Measurements from ENCODE around the gene RBL2.
"Not testable (repeated sequence)": the region's sequence is repeated elsewhere in the genome, so short reads cannot be mapped to it uniquely, and the experiment has no call there.

RBL2 gene

GRCh38 chr16:53523126-53523804, 89.0 kb downstream of the RBL2 start:
- H3K36me3 ChIP-seq (ENCODE audit: insufficient read depth, low read length): no peaks in the 10 kb centered on the region
- H3K4me2 ChIP-seq (ENCODE audit: low read length): no peak overlapping the region
- H3K9me3 ChIP-seq (replicated peaks; ENCODE audit: low read length): no peaks in the 10 kb centered on the region
- no peak overlapping the region for H3K9ac ChIP-seq (ENCODE audit: low read depth, low read length)
- peaks cover 10% of the 10 kb centered on the region for H3K27me3 ChIP-seq (ENCODE audit: control insufficient read depth, insufficient read depth, low read length)
- no peak overlapping the region for H3K4me3 ChIP-seq (ENCODE audit: low read length)
- no peaks in the 10 kb centered on the region for H3K4me1 ChIP-seq (ENCODE audit: control insufficient read depth, insufficient read depth, low read length)

- Histone ChIP-seq H3K4me3 (ENCODE audit: low read length) (no peak overlapping the region), H3K36me3 (ENCODE audit: insufficient read depth, low read length) (no peaks in the 10 kb centered on the region), H3K4me1 (ENCODE audit: control insufficient read depth, insufficient read depth, low read length) (no peaks in the 10 kb centered on the region), H3K9me3 (replicated peaks; ENCODE audit: low read length) (no peaks in the 10 kb centered on the region), H3K9ac (ENCODE audit: low read depth, low read length) (no peak overlapping the region), H3K4me2 (ENCODE audit: low read length) (no peak overlapping the region), H3K27me3 (ENCODE audit: control insufficient read depth, insufficient read depth, low read length) (peaks cover 8% of the 10 kb centered on the region)
These were observed 89.8 kb downstream of the RBL2 start for GRCh38 chr16:53523971-53524548.

GRCh38 chr16:53528797-53529196, 94.5 kb downstream of the RBL2 start:
- Histone ChIP-seq H3K9ac (ENCODE audit: low read depth, low read length) (no peak overlapping the region), H3K4me2 (ENCODE audit: low read length) (no peak overlapping the region), H3K27me3 (ENCODE audit: control insufficient read depth, insufficient read depth, low read length) (no peaks in the 10 kb centered on the region), H3K4me1 (ENCODE audit: control insufficient read depth, insufficient read depth, low read length) (no peaks in the 10 kb centered on the region), H3K36me3 (ENCODE audit: insufficient read depth, low read length) (no peaks in the 10 kb centered on the region), H3K4me3 (ENCODE audit: low read length) (no peak overlapping the region), H3K9me3 (replicated peaks; ENCODE audit: low read length) (no peaks in the 10 kb centered on the region)

- H3K36me3 ChIP-seq (ENCODE audit: insufficient read depth, low read length): no peaks in the 10 kb centered on the region
- peak overlapping the region; percentile 66 for H3K4me2 ChIP-seq (ENCODE audit: low read length)
- no peaks in the 10 kb centered on the region for H3K9me3 ChIP-seq (replicated peaks; ENCODE audit: low read length)
- no peaks in the 10 kb centered on the region for H3K27me3 ChIP-seq (ENCODE audit: control insufficient read depth, insufficient read depth, low read length)
- no peak overlapping the region for H3K9ac ChIP-seq (ENCODE audit: low read depth, low read length)
- H3K4me1 ChIP-seq (ENCODE audit: control insufficient read depth, insufficient read depth, low read length): no peaks in the 10 kb centered on the region
- no peak overlapping the region for H3K4me3 ChIP-seq (ENCODE audit: low read length)
These were observed 95.2 kb downstream of the RBL2 start for GRCh38 chr16:53529513-53529912.

GRCh38 chr16:53530046-53530445, 95.8 kb downstream of the RBL2 start:
- Histone ChIP-seq H3K36me3 (ENCODE audit: insufficient read depth, low read length) (no peaks in the 10 kb centered on the region), H3K9ac (ENCODE audit: low read depth, low read length) (no peak overlapping the region), H3K27me3 (ENCODE audit: control insufficient read depth, insufficient read depth, low read length) (no peaks in the 10 kb centered on the region), H3K4me2 (ENCODE audit: low read length) (peak overlapping the region; percentile 66), H3K9me3 (replicated peaks; ENCODE audit: low read length) (no peaks in the 10 kb centered on the region), H3K4me3 (ENCODE audit: low read length) (no peak overlapping the region), H3K4me1 (ENCODE audit: control insufficient read depth, insufficient read depth, low read length) (no peaks in the 10 kb centered on the region)

GRCh38 chr16:53530741-53531140, 96.5 kb downstream of the RBL2 start:
- Histone ChIP-seq H3K27me3 (ENCODE audit: control insufficient read depth, insufficient read depth, low read length) (no peaks in the 10 kb centered on the region), H3K9ac (ENCODE audit: low read depth, low read length) (no peak overlapping the region), H3K4me3 (ENCODE audit: low read length) (no peak overlapping the region), H3K4me1 (ENCODE audit: control insufficient read depth, insufficient read depth, low read length) (no peaks in the 10 kb centered on the region), H3K9me3 (replicated peaks; ENCODE audit: low read length) (no peaks in the 10 kb centered on the region), H3K4me2 (ENCODE audit: low read length) (no peak overlapping the region), H3K36me3 (ENCODE audit: insufficient read depth, low read length) (no peaks in the 10 kb centered on the region)

GRCh38 chr16:53534206-53534605, 99.9 kb downstream of the RBL2 start:
- Histone ChIP-seq H3K9me3 (replicated peaks; ENCODE audit: low read length) (no peaks in the 10 kb centered on the region), H3K4me1 (ENCODE audit: control insufficient read depth, insufficient read depth, low read length) (no peaks in the 10 kb centered on the region), H3K27me3 (ENCODE audit: control insufficient read depth, insufficient read depth, low read length) (no peaks in the 10 kb centered on the region), H3K36me3 (ENCODE audit: insufficient read depth, low read length) (no peaks in the 10 kb centered on the region), H3K4me3 (ENCODE audit: low read length) (no peak overlapping the region), H3K9ac (ENCODE audit: low read depth, low read length) (no peak overlapping the region), H3K4me2 (ENCODE audit: low read length) (no peak overlapping the region)

GRCh38 chr16:53537626-53538025, 103.4 kb downstream of the RBL2 start:
- no peak overlapping the region for H3K4me3 ChIP-seq (ENCODE audit: low read length)
- H3K9me3 ChIP-seq (replicated peaks; ENCODE audit: low read length): no peaks in the 10 kb centered on the region
- peaks cover 10% of the 10 kb centered on the region for H3K27me3 ChIP-seq (ENCODE audit: control insufficient read depth, insufficient read depth, low read length)
- H3K4me2 ChIP-seq (ENCODE audit: low read length): no peak overlapping the region
- no peaks in the 10 kb centered on the region for H3K36me3 ChIP-seq (ENCODE audit: insufficient read depth, low read length)
- no peak overlapping the region for H3K9ac ChIP-seq (ENCODE audit: low read depth, low read length)
- no peaks in the 10 kb centered on the region for H3K4me1 ChIP-seq (ENCODE audit: control insufficient read depth, insufficient read depth, low read length)

GRCh38 chr16:53539346-53539745, 105.1 kb downstream of the RBL2 start:
- H3K4me2 ChIP-seq (ENCODE audit: low read length); H3K9ac ChIP-seq (ENCODE audit: low read depth, low read length); H3K4me3 ChIP-seq (ENCODE audit: low read length); H3K36me3 ChIP-seq (ENCODE audit: insufficient read depth, low read length); H3K9me3 ChIP-seq (replicated peaks; ENCODE audit: low read length); H3K4me1 ChIP-seq (ENCODE audit: control insufficient read depth, insufficient read depth, low read length): not testable (repeated sequence)
- H3K27me3 ChIP-seq (ENCODE audit: control insufficient read depth, insufficient read depth, low read length): peaks cover 15% of the 10 kb centered on the region

GRCh38 chr16:53539759-53540718, 105.8 kb downstream of the RBL2 start:
- peaks cover 22% of the 10 kb centered on the region for H3K27me3 ChIP-seq (ENCODE audit: control insufficient read depth, insufficient read depth, low read length)
- not testable (repeated sequence) for H3K4me1 ChIP-seq (ENCODE audit: control insufficient read depth, insufficient read depth, low read length); H3K36me3 ChIP-seq (ENCODE audit: insufficient read depth, low read length); H3K4me2 ChIP-seq (ENCODE audit: low read length); H3K9ac ChIP-seq (ENCODE audit: low read depth, low read length); H3K4me3 ChIP-seq (ENCODE audit: low read length); H3K9me3 ChIP-seq (replicated peaks; ENCODE audit: low read length)
